ENCODE results near the gene PTPRT.

PTPRT gene

DNA sequence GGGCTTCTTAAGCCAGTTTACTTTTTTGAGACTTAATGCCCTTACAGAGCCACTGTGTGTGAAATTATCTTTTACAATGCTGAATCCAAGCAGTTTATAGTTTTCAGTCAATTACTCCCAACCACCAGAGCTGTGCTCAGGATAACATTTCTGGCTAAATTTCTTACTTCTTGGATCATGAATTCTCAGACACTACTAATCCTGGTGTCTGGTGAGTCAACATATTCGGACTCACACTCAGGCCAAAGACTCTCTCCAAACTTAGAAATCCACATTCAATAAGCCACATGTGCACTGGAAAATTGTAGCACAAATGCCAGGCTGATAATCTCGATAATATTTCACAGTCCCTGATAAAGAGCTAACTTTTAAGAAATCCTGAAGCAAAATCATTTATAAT, 49.0 kb downstream of the PTPRT start:
- TF ChIP-seq, protein P1, sequence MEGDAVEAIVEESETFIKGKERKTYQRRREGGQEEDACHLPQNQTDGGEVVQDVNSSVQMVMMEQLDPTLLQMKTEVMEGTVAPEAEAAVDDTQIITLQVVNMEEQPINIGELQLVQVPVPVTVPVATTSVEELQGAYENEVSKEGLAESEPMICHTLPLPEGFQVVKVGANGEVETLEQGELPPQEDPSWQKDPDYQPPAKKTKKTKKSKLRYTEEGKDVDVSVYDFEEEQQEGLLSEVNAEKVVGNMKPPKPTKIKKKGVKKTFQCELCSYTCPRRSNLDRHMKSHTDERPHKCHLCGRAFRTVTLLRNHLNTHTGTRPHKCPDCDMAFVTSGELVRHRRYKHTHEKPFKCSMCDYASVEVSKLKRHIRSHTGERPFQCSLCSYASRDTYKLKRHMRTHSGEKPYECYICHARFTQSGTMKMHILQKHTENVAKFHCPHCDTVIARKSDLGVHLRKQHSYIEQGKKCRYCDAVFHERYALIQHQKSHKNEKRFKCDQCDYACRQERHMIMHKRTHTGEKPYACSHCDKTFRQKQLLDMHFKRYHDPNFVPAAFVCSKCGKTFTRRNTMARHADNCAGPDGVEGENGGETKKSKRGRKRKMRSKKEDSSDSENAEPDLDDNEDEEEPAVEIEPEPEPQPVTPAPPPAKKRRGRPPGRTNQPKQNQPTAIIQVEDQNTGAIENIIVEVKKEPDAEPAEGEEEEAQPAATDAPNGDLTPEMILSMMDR (IDR thresholded peaks at IDR 0.05): no peak
- no peak for DNase-seq

DNA sequence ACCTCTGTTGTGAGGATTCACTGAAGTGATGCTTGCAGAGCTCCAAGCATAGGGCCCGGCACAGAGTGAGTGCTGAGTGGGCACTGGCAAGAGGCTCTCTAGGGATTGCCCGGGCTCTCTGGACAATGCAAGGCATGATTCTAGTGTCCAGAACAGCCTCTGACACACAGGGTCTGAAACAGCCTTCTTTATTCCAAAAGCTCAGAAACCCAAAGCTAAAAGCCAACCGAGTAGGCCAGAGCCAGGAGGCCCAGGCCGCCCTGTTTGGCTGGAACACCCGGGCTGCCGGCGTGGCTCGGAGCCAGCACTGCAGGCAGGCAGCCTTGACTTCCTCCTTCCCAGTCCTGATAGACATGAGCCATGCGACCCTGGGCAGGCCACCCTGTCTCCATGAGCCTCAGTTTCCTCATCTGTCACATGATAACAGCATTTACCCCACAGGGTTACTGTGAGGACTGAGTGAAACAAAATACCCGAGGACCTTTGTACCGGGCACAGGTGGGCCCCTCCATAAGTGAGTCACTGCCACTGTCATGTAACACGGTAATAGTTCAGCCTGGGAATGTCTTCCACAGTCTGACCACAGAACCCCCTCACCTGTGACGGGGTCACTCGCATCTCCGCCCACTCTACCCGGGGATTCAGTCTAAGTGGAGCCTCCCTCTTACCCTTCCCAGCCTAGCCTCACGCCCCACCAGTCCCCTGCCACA, 51.5 kb downstream of the PTPRT start:
- TF ChIP-seq, protein P1 (IDR thresholded peaks at IDR 0.05): no peak
- no peaks in the 10 kb centered on the region for H3K27me3 ChIP-seq
- H3K27ac ChIP-seq: no peak overlapping the region
- no peak overlapping the region for H3K4me3 ChIP-seq
- no peaks in the 10 kb centered on the region for H3K9me3 ChIP-seq
- peaks cover 0 to 2% (median 0%) of the 10 kb centered on the region in 4 donors for H3K4me1 ChIP-seq
- no peaks in the 10 kb centered on the region for H3K36me3 ChIP-seq
- DNase-seq: no peak
- intact Hi-C loops (cut with DNase I; ENCODE audit: low total_unique reads): no loop called here

More for the DNA sequence above, 49.0 kb downstream of the PTPRT start:
- H3K27ac ChIP-seq: no peak overlapping the region
- no peaks in the 10 kb centered on the region for H3K36me3 ChIP-seq
- no peaks in the 10 kb centered on the region for H3K9me3 ChIP-seq
- H3K4me1 ChIP-seq: peaks cover 0 to 2% (median 0%) of the 10 kb centered on the region in 4 donors
- H3K27me3 ChIP-seq: no peaks in the 10 kb centered on the region
- intact Hi-C loops (cut with DNase I; ENCODE audit: low total_unique reads): no loop called here
- no peak overlapping the region for H3K4me3 ChIP-seq

DNA sequence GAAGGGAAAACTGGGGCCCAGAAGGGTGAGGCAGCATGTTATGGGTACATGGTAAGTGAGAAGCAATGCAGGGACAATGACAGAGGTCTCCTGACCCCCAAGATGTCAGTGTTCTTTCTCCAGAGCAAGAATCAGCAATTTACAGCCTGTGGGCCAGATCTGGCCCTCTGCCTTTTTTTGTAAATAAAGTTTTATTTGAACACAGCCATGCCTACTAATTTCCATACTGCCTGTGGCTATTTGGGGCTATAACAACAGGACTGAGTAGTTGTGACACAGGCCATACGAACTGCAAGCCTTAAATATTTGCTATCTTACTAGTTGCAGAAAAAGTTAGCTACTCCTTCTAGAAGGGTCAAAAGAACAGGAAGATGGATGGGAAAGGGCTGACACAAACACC, 52.5 kb downstream of the PTPRT start:
- Histone ChIP-seq H3K27ac (no peak overlapping the region), H3K36me3 (no peaks in the 10 kb centered on the region), H3K27me3 (no peaks in the 10 kb centered on the region), H3K4me3 (no peak overlapping the region), H3K4me1 (peaks cover 0 to 2% (median 0%) of the 10 kb centered on the region in 4 donors), H3K9me3 (no peaks in the 10 kb centered on the region)
- DNase-seq: no peak
- TF ChIP-seq, protein P1 (IDR thresholded peaks at IDR 0.05): no peak
- intact Hi-C loops (cut with DNase I; ENCODE audit: low total_unique reads): no loop called here

DNA sequence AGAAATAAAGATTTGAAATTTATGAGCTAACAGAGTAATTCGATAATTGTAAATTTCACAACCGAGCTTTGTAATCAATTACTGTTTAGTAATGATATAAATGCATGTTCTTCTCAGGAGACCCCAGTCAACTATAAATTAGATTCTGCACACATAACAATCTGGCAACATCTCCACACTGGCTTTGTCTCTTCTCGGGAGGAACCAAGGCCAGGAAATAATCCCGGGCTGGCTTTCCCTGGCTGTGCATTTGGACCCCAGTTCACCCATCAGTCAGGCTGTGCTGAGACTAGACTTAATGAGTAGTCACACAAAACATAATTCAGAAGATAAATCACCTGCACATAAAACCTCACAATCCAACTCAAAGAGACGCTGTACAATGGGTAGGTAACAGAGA, 65.5 kb downstream of the PTPRT start:
- Histone ChIP-seq H3K4me3 (no peak overlapping the region), H3K36me3 (no peaks in the 10 kb centered on the region), H3K4me1 (no peaks in the 10 kb centered on the region), H3K27me3 (no peaks in the 10 kb centered on the region), H3K9me3 (no peaks in the 10 kb centered on the region), H3K27ac (no peak overlapping the region)
- no peak for DNase-seq
- intact Hi-C loops (cut with DNase I; ENCODE audit: low total_unique reads): no loop called here
- TF ChIP-seq, protein P1 (IDR thresholded peaks at IDR 0.05): no peak

DNA sequence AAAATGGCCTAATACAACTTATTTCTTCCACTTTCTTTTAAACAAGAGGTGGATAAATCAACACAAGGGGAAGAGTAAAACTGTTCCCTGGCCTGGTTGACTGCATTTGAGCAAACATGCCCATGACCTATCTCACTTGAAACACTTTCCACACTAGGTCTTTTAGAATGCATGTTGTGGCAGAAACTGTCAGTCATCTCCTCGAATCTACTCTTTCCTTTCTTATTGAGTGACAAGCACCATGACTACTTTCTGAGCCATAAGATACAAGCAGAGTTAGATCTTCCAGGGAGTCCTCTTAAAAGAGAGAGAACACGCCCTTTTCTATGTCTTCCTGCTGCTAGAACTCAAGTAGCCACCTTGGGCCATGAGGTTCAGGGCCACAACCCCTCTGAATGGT, 66.5 kb downstream of the PTPRT start:
- Histone ChIP-seq H3K36me3 (no peaks in the 10 kb centered on the region), H3K4me3 (no peak overlapping the region), H3K27ac (no peak overlapping the region), H3K9me3 (no peaks in the 10 kb centered on the region), H3K27me3 (no peaks in the 10 kb centered on the region), H3K4me1 (no peaks in the 10 kb centered on the region)
- TF ChIP-seq, protein P1 (IDR thresholded peaks at IDR 0.05): no peak
- intact Hi-C loops (cut with DNase I; ENCODE audit: low total_unique reads): no loop called here
- DNase-seq: no peak
